GM12878 (cell line): ENCODE measurements around the gene AKR1A1. TPM values are rescaled to one million over a fixed set of nuclear protein-coding genes. Genes with fewer than 3 reads are reported as not detected.

Experiments used
- BMI1 ChIP-seq: fragments of 450-650 bp; IDR thresholded peaks from 2 replicates; pipeline ENCODE4 v1.6.1; 2016; ENCODE audit warnings: mild to moderate bottlenecking, moderate library complexity, borderline replicate concordance
- BRCA1 ChIP-seq: IDR thresholded peaks from 2 replicates; pipeline ENCODE4 v1.6.1; 2011; ENCODE audit warnings: low read depth, low read length, improper control_type of control experiment
- CBX3 ChIP-seq: fragments of 200-600 bp; sonication (generic); IDR thresholded peaks from 2 replicates; pipeline ENCODE4 v1.6.1; 2016; ENCODE audit warnings: low read depth, borderline replicate concordance
- EGR1 ChIP-seq, 2 experiments: IDR thresholded peaks; 1 replicate in 1 of 2; 2 replicates in 1 of 2; pipeline ENCODE4 v1.6.1; 2011 to 2012; ENCODE audit warnings: low read depth in 2 of 2, low read length in 2 of 2, borderline replicate concordance in 1 of 2, mild to moderate bottlenecking in 1 of 2, moderate library complexity in 1 of 2
- FOXM1 ChIP-seq: IDR thresholded peaks from 2 replicates; pipeline ENCODE4 v1.6.1; 2012; ENCODE audit warnings: low read depth, mild to moderate bottlenecking, inconsistent platforms, low read length, moderate library complexity
- HDAC6 ChIP-seq: fragments of 200-600 bp; sonication (generic); IDR thresholded peaks from one replicate; pipeline ENCODE4 v1.8.0; 2017; ENCODE audit warnings: antibody characterized with exemption; ENCODE audit not compliant: unreplicated experiment
- IRF5 ChIP-seq: fragments of 450-650 bp; IDR thresholded peaks from 2 replicates; pipeline ENCODE4 v1.6.1; 2017; ENCODE audit warnings: borderline replicate concordance
- MYB ChIP-seq: fragments of 150-350 bp; IDR thresholded peaks from 2 replicates; pipeline ENCODE4 v1.6.1; 2014; ENCODE audit warnings: mild to moderate bottlenecking, low read depth, low read length, borderline replicate concordance
- NFIC ChIP-seq: IDR thresholded peaks from 2 replicates; pipeline ENCODE4 v1.6.1; 2012; ENCODE audit warnings: low read depth, mild to moderate bottlenecking, inconsistent platforms, low read length, moderate library complexity
- NR2C1 ChIP-seq: fragments of 450-650 bp; IDR thresholded peaks from 2 replicates; pipeline ENCODE4 v1.6.1; 2017; ENCODE audit warnings: antibody characterized with exemption, mild to moderate bottlenecking, moderate library complexity
- NR2F1 ChIP-seq: fragments of 450-650 bp; conservative IDR thresholded peaks from 2 replicates; pipeline ENCODE4 v1.6.1; 2017; ENCODE audit warnings: mild to moderate bottlenecking
- RB1 ChIP-seq: fragments of 450-650 bp; formaldehyde crosslinking; IDR thresholded peaks from 2 replicates; pipeline ENCODE4 v1.6.1; 2017; ENCODE audit warnings: mild to moderate bottlenecking, borderline replicate concordance
- SMAD1 ChIP-seq: fragments of 450-650 bp; IDR thresholded peaks from 2 replicates; pipeline ENCODE4 v1.6.1; 2018; ENCODE audit warnings: mild to moderate bottlenecking, low read depth; ENCODE audit not compliant: partially characterized antibody
- SMARCA5 ChIP-seq: fragments of 450-650 bp; IDR thresholded peaks from 2 replicates; pipeline ENCODE4 v1.6.1; 2017; ENCODE audit warnings: mild to moderate bottlenecking
- SMC3 ChIP-seq: IDR thresholded peaks from 2 replicates; pipeline ENCODE4 v1.6.1; 2011; ENCODE audit warnings: low read length, improper control_type of control experiment, borderline replicate concordance
- SRF ChIP-seq, 2 experiments: IDR thresholded peaks; 2 replicates each; pipeline ENCODE4 v1.6.1; 2011; ENCODE audit warnings: low read depth in 2 of 2, low read length in 2 of 2, mild to moderate bottlenecking in 1 of 2, moderate library complexity in 1 of 2
- USF1 ChIP-seq: IDR thresholded peaks from 2 replicates; pipeline ENCODE4 v1.6.1; 2011; ENCODE audit warnings: borderline replicate concordance, low read depth, mild to moderate bottlenecking, moderate library complexity, mixed read lengths, low read length; ENCODE audit not compliant: insufficient read depth; ENCODE audit errors: extremely low read length
- WRNIP1 ChIP-seq: IDR thresholded peaks from 2 replicates; pipeline ENCODE4 v1.6.1; 2011; ENCODE audit warnings: low read depth, low read length, improper control_type of control experiment, borderline replicate concordance
- YBX1 ChIP-seq: fragments of 450-650 bp; IDR thresholded peaks from 2 replicates; pipeline ENCODE4 v1.6.1; 2016; ENCODE audit warnings: antibody characterized with exemption
- ZNF384 ChIP-seq: IDR thresholded peaks from 2 replicates; pipeline ENCODE4 v1.6.1; 2012; ENCODE audit warnings: low read depth, mild to moderate bottlenecking, low read length, improper control_type of control experiment, borderline replicate concordance
- polyA plus RNA-seq, 11 experiments: library from polyadenylated mRNA; depleted of rRNA in 4 of 11; unstranded in 6 of 11; stranded (reverse) in 5 of 11; fragments of >200 nt; fragmentation: Nextera tagmentation in 4 of 11; fragmentation: Illumina TruSeq in 1 of 11; extraction: Ambion mirVana in 4 of 11; extraction: Trizol in 1 of 11; gene quantifications; 1 replicate in 1 of 11; 2 replicates in 10 of 11; pipeline versions ENCODE4 v1.2.1 to v1.2.3, GENCODE V29; 2011 to 2016; ENCODE audit warnings: inconsistent platforms in 2 of 11, missing spikeins in 2 of 11, low read depth in 1 of 11
- total RNA-seq, 4 experiments: library from RNA; depleted of rRNA in 3 of 4; stranded (reverse); fragments of >200 nt in 3 of 4; fragmentation: Illumina TruSeq in 1 of 4; extraction: Trizol in 1 of 4; gene quantifications; 2 replicates each; pipeline versions ENCODE4 v1.2.1 to v1.2.3, GENCODE V29; 2013 to 2021
- TF ChIP-seq, protein P1 (sequence below): fragments of 150-350 bp; IDR thresholded peaks from 2 replicates; pipeline ENCODE4 v1.6.1; 2016; ENCODE audit warnings: low read depth, low read length
- TF ChIP-seq, protein P2 (sequence below): IDR thresholded peaks from 2 replicates; pipeline ENCODE4 v1.6.1; 2012; ENCODE audit warnings: low read depth, low read length, improper control_type of control experiment
- TF ChIP-seq, protein P3 (sequence below): fragments of 150-350 bp; IDR thresholded peaks from 2 replicates; pipeline ENCODE4 v1.6.1; 2014; ENCODE audit warnings: mild to moderate bottlenecking, low read depth, low read length

Gene AKR1A1
- total and polyA plus RNA-seq, 10 of the 15 experiments (the other 5 are each of a cell fraction or from before 2014, with no cell fraction given), result 187 to 335 (median 241) TPM

GRCh38 chr1:45545019-45545493 lies 5.6 kb upstream of the AKR1A1 start (continued):
- TF ChIP-seq NR2F1 (0 out of 2 replicates have a peak, but pooled peaks have one; percentile 12), HDAC6 (no peak), MYB (no peak), YBX1 (no peak), FOXM1 (peak; percentile 87; the same call in 1 of the 2 replicates), SRF (IDR thresholded peaks at IDR 0.05; ENCODE audit: low read depth in 2 of 2, low read length in 2 of 2) (0 out of 4 replicates have a peak, but pooled peaks of 1 of the 2 experiments have one; percentile 28), SMC3 (0 out of 2 replicates have a peak, but pooled peaks have one; percentile 7), IRF5 (no peak), SMAD1 (no peak), BMI1 (no peak), WRNIP1 (no peak), CBX3 (no peak), NR2C1 (no peak), USF1 (no peak), EGR1 (IDR thresholded peaks at IDR 0.05; ENCODE audit: borderline replicate concordance in 1 of 2, low read depth in 2 of 2, low read length in 2 of 2) (peak in 1 of 2 experiments; percentile 49; a peak in 1 of 3 replicates), NFIC (peak; percentile 92), SMARCA5 (no peak), ZNF384 (no peak), RB1 (no peak), BRCA1 (no peak)
- TF ChIP-seq, protein P1, sequence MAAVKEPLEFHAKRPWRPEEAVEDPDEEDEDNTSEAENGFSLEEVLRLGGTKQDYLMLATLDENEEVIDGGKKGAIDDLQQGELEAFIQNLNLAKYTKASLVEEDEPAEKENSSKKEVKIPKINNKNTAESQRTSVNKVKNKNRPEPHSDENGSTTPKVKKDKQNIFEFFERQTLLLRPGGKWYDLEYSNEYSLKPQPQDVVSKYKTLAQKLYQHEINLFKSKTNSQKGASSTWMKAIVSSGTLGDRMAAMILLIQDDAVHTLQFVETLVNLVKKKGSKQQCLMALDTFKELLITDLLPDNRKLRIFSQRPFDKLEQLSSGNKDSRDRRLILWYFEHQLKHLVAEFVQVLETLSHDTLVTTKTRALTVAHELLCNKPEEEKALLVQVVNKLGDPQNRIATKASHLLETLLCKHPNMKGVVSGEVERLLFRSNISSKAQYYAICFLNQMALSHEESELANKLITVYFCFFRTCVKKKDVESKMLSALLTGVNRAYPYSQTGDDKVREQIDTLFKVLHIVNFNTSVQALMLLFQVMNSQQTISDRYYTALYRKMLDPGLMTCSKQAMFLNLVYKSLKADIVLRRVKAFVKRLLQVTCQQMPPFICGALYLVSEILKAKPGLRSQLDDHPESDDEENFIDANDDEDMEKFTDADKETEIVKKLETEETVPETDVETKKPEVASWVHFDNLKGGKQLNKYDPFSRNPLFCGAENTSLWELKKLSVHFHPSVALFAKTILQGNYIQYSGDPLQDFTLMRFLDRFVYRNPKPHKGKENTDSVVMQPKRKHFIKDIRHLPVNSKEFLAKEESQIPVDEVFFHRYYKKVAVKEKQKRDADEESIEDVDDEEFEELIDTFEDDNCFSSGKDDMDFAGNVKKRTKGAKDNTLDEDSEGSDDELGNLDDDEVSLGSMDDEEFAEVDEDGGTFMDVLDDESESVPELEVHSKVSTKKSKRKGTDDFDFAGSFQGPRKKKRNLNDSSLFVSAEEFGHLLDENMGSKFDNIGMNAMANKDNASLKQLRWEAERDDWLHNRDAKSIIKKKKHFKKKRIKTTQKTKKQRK, result no peak
- TF ChIP-seq, protein P2, sequence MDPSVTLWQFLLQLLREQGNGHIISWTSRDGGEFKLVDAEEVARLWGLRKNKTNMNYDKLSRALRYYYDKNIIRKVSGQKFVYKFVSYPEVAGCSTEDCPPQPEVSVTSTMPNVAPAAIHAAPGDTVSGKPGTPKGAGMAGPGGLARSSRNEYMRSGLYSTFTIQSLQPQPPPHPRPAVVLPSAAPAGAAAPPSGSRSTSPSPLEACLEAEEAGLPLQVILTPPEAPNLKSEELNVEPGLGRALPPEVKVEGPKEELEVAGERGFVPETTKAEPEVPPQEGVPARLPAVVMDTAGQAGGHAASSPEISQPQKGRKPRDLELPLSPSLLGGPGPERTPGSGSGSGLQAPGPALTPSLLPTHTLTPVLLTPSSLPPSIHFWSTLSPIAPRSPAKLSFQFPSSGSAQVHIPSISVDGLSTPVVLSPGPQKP, result no peak
- TF ChIP-seq, protein P3, sequence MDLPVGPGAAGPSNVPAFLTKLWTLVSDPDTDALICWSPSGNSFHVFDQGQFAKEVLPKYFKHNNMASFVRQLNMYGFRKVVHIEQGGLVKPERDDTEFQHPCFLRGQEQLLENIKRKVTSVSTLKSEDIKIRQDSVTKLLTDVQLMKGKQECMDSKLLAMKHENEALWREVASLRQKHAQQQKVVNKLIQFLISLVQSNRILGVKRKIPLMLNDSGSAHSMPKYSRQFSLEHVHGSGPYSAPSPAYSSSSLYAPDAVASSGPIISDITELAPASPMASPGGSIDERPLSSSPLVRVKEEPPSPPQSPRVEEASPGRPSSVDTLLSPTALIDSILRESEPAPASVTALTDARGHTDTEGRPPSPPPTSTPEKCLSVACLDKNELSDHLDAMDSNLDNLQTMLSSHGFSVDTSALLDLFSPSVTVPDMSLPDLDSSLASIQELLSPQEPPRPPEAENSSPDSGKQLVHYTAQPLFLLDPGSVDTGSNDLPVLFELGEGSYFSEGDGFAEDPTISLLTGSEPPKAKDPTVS, result no peak
